Spleen (tissue), 3 donors: ENCODE results near the gene RBM8A.

Source experiments
- POLR2A ChIP-seq, 3 donors: fragments of 450-650 bp; IDR thresholded peaks; one replicate each; pipeline ENCODE4 v1.5.1; 2017; ENCODE audit warnings: antibody characterized with exemption in 3 of 3, mild to moderate bottlenecking in 1 of 3
- POLR2AphosphoS5 ChIP-seq, 3 donors: sonication (generic); formaldehyde crosslinking; IDR thresholded peaks; one replicate each; pipeline ENCODE4 v1.5.1; 2017; ENCODE audit warnings: antibody characterized with exemption in 3 of 3

- TF ChIP-seq POLR2A (IDR thresholded peaks at IDR 0.05), result no peak
- no peak for TF ChIP-seq POLR2AphosphoS5 (IDR thresholded peaks at IDR 0.05)
Observed at GRCh38 chr1:145949219-145949618, 21.9 kb upstream of the RBM8A start.
